ENCODE measurements around the gene PLA2G15.

Gene PLA2G15

DNA sequence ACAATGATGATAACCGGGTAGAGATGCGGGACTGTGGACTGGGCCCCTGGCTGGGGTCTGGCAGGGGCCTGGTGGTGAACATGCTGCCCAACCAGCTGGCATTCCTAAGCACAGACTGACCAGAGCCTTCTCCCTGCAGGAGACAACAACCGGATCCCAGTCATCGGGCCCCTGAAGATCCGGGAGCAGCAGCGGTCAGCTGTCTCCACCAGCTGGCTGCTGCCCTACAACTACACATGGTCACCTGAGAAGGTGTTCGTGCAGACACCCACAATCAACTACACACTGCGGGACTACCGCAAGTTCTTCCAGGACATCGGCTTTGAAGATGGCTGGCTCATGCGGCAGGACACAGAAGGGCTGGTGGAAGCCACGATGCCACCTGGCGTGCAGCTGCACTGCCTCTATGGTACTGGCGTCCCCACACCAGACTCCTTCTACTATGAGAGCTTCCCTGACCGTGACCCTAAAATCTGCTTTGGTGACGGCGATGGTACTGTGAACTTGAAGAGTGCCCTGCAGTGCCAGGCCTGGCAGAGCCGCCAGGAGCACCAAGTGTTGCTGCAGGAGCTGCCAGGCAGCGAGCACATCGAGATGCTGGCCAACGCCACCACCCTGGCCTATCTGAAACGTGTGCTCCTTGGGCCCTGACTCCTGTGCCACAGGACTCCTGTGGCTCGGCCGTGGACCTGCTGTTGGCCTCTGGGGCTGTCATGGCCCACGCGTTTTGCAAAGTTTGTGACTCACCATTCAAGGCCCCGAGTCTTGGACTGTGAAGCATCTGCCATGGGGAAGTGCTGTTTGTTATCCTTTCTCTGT, 14.0 kb downstream of the PLA2G15 start:
- DNase-seq (ENCODE audit: low read depth) = no peak
- TF ChIP-seq CTCF (conservative IDR thresholded peaks at IDR 0.05; ENCODE audit: low read length) = no peak
- H3K4me3 ChIP-seq (ENCODE audit: low read length) = no peak overlapping the region

- peak overlapping the region; percentile 67 for H3K4me3 ChIP-seq (ENCODE audit: low read length)
- no peak for DNase-seq (ENCODE audit: low read depth)
- no peak; the same call in 1 of the 2 replicates for TF ChIP-seq CTCF (conservative IDR thresholded peaks at IDR 0.05; ENCODE audit: low read length)
Observed at GRCh38 chr16:68263559-68264127, 18.5 kb downstream of the PLA2G15 start.

DNA sequence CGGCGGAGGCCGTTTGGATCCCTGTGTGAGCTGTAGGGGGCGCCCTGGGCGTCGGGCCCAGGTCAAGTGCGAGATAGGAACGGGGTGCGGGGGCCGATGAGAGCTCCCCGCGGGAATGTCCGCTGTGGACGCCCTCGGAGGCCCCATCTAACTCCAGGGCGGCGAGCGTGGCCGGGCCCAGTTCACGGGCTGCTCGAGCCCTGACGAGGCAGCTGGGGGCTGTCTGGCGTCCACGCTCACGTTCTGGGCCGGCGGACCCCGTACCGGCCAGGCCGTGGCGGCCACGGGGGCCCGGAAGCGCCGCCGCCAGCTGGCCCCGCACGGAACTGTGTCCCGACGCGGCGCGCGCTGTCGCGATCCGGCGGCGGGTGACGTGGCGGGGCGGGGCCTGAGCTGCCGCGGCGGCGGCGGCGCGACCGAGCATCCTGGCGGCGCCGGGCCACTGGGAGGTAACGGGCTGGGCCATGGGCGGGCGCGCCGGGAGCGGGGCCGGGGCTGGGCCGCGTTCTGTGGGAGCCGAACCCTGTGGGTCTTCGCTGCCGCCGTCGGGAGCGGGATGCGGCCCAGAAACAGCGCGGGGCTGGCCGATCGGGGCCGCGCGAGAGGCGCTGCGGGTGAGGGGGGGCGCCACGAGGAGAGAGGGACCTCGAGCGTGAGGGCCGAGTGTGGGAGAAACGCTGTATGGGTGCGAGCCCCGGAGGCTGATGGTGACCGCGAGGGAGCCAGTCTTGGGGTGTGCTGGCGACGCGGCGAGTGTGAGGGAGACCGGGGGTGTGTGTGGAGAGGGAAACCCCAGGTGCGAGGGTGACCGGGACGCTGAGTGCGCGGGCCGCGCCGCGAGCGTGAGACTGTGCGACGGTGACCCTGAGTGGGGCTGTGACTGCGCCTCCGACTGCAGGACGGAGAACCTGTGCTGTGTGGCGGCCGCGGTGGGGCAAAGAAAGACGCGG, 19.2 kb downstream of the PLA2G15 start, which contains the start of gene SLC7A6:
SLC7A6 (plus strand) TSS at position 399 of the 950 bp plus-strand sequence. CDS start 10,201 bp downstream, outside the sequence.
- TF ChIP-seq CTCF (conservative IDR thresholded peaks at IDR 0.05; ENCODE audit: low read length) = peak; percentile 56; the same call in 1 of the 2 replicates
- peak within 1 kb of the TSS; percentile 96 for H3K4me3 ChIP-seq (ENCODE audit: low read length)
- peak; percentile 77 for DNase-seq (ENCODE audit: low read depth)

DNA sequence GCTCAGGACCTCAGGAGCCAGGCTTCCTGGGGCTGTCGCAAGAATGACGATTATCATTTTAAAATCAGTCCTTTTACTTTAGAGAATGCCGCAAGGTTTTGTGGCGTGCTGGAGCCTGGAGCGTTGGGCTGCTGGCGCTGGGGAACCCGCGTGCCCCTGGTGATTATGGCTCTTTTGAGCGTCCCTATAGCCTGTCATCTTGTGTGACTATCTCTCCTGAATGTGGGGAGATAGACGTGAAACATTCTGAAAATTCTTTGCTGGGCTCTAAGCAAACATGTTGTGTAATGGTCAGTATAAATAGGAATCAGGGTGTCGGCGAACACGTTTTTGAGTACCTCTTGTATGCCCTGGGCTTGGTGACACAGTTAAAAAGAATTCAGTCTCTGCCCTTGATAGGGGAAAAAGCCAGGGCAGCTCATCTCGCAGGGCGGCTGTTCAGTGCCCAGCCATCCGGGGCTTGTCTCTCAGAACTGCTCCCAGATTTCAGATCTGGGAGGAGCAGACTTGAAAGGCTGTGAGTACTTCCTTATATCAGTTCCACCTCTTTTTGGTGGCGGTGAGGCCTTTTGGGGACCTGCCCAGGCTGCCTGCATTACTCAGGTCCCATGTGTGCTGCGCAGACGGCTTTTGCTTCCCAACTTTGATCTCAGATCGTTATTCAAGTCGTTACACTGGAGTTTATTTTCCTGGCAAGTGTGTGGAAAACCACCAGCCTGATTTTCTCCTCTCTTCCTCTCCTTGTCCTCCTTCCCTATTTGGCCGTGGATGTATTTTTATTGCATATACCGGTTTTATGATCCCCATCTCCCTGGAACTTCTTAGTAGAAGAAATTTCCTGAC, 20.1 kb downstream of the PLA2G15 start:
- TF ChIP-seq CTCF (conservative IDR thresholded peaks at IDR 0.05; ENCODE audit: low read length) = no peak
- DNase-seq (ENCODE audit: low read depth) = peak; percentile 89
- peak overlapping the region; percentile 96 for H3K4me3 ChIP-seq (ENCODE audit: low read length)

GRCh38 chr16:68267612-68268405, 22.6 kb downstream of the PLA2G15 start:
- DNase-seq (ENCODE audit: low read depth) = no peak
- no peak overlapping the region for H3K4me3 ChIP-seq (ENCODE audit: low read length)

More at GRCh38 chr16:68267612-68268405, 22.6 kb downstream of the PLA2G15 start:
- TF ChIP-seq CTCF (conservative IDR thresholded peaks at IDR 0.05; ENCODE audit: low read length) = no peak

Data from AG10803 (cell line).